ENCODE measurements around the gene KRT27. TPM values are rescaled to one million over a fixed set of nuclear protein-coding genes. Genes with fewer than 3 reads are reported as not detected.
"Not testable (repeated sequence)": the region's sequence is repeated elsewhere in the genome, so short reads cannot be mapped to it uniquely, and the experiment has no call there.

KRT27 gene
- total RNA-seq, 2 experiments from 2014 or later: not detected

- DNase-seq (no peak), ATAC-seq (no peak)
- H3K36me3 Mint-ChIP-seq (ENCODE audit: low read depth): peaks cover 20% of the 10 kb centered on the region
- intact Hi-C loops (cut with micrococcal nuclease): no loop called here
- no peak for TF ChIP-seq CTCF (IDR thresholded peaks at IDR 0.05)
- peak overlapping the region; percentile 70 for H3K27ac Mint-ChIP-seq
- ChIA-PET POLR2A (no interaction called here), CTCF (interaction anchor here (1.7 kb wide), 1 partner anchor 14 kb away, joined by 4 read pairs; no protein-coding TSS in a partner anchor)
- peaks cover 15% of the 10 kb centered on the region for H3K27me3 Mint-ChIP-seq
- H3K4me3 Mint-ChIP-seq: peak overlapping the region; percentile 95
- no peaks in the 10 kb centered on the region for H3K9me3 Mint-ChIP-seq
- peaks cover 21% of the 10 kb centered on the region for H3K4me1 Mint-ChIP-seq (ENCODE audit: low read depth)
Measured at GRCh38 chr17:40817103-40817682, 34.8 kb upstream of the KRT27 start.

GRCh38 chr17:40816569-40816968 lies 34.2 kb upstream of the KRT27 start:
- ChIA-PET CTCF (interaction anchor here (1.7 kb wide), 1 partner anchor 13 kb away, joined by 4 read pairs; no protein-coding TSS in a partner anchor), POLR2A (no interaction called here)
- no peak overlapping the region for H3K27ac Mint-ChIP-seq
- peak overlapping the region; percentile 95 for H3K4me3 Mint-ChIP-seq
- H3K36me3 Mint-ChIP-seq (ENCODE audit: low read depth): peaks cover 18% of the 10 kb centered on the region
- intact Hi-C loops (cut with micrococcal nuclease): no loop called here
- H3K4me1 Mint-ChIP-seq (ENCODE audit: low read depth): peaks cover 21% of the 10 kb centered on the region
- TF ChIP-seq CTCF (IDR thresholded peaks at IDR 0.05): no peak
- DNase-seq (no peak), ATAC-seq (no peak)
- H3K9me3 Mint-ChIP-seq: no peaks in the 10 kb centered on the region
- peaks cover 20% of the 10 kb centered on the region for H3K27me3 Mint-ChIP-seq

GRCh38 chr17:40815381-40815780 lies 33.0 kb upstream of the KRT27 start:
- H3K4me3 Mint-ChIP-seq: no peak overlapping the region
- peaks cover 26% of the 10 kb centered on the region for H3K27me3 Mint-ChIP-seq
- intact Hi-C loops (cut with micrococcal nuclease): no loop called here
- H3K9me3 Mint-ChIP-seq: no peaks in the 10 kb centered on the region
- H3K4me1 Mint-ChIP-seq (ENCODE audit: low read depth): peaks cover 20% of the 10 kb centered on the region
- CTCF ChIA-PET: interaction anchor here (1.1 to 1.7 kb wide), 2 partner anchors 13 to 734 kb away, joined by 3 to 5 read pairs; no protein-coding TSS in a partner anchor
- ATAC-seq (no peak), DNase-seq (no peak)
- TF ChIP-seq CTCF (IDR thresholded peaks at IDR 0.05): no peak
- POLR2A ChIA-PET: no interaction called here
- H3K27ac Mint-ChIP-seq: no peak overlapping the region
- H3K36me3 Mint-ChIP-seq (ENCODE audit: low read depth): peaks cover 18% of the 10 kb centered on the region

- Mint-ChIP-seq H3K27me3 (peaks cover 34% of the 10 kb centered on the region), H3K4me1 (ENCODE audit: low read depth) (peaks cover 13% of the 10 kb centered on the region), H3K36me3 (ENCODE audit: low read depth) (peaks cover 18% of the 10 kb centered on the region)
- H3K27ac Mint-ChIP-seq; ATAC-seq; POLR2A ChIA-PET; intact Hi-C loops (cut with micrococcal nuclease); DNase-seq; H3K4me3 Mint-ChIP-seq; H3K9me3 Mint-ChIP-seq: not testable (repeated sequence)
- CTCF ChIA-PET: interaction anchor here (1.7 kb wide), 1 partner anchor 734 kb away, joined by 5 read pairs; no protein-coding TSS in a partner anchor
Measured at GRCh38 chr17:40814657-40815056, 32.3 kb upstream of the KRT27 start.

- ChIA-PET POLR2A (interaction anchor here (0.7 kb wide), 1 partner anchor 389 kb away, joined by 3 read pairs; no protein-coding TSS in a partner anchor), CTCF (no interaction called here)
- H3K36me3 Mint-ChIP-seq (ENCODE audit: low read depth): peaks cover 18% of the 10 kb centered on the region
- DNase-seq (no peak), ATAC-seq (no peak)
- intact Hi-C loops (cut with micrococcal nuclease): no loop called here
- no peak overlapping the region for H3K27ac Mint-ChIP-seq
- peaks cover 40% of the 10 kb centered on the region for H3K27me3 Mint-ChIP-seq
- H3K4me1 Mint-ChIP-seq (ENCODE audit: low read depth): peaks cover 6% of the 10 kb centered on the region
- H3K9me3 Mint-ChIP-seq: no peaks in the 10 kb centered on the region
- no peak for TF ChIP-seq CTCF (IDR thresholded peaks at IDR 0.05)
- no peak overlapping the region for H3K4me3 Mint-ChIP-seq
Measured at GRCh38 chr17:40813804-40814203, 31.5 kb upstream of the KRT27 start.

Data from activated CD8-positive, alpha-beta T cell treated with anti-CD3 and anti-CD28 coated beads for 36 hours (primary cell).